GM12878 (cell line): Measurements from ENCODE around the gene TLX2. TPM values are rescaled to one million over a fixed set of nuclear protein-coding genes. Genes with fewer than 3 reads are reported as not detected.

Experiments
- CEBPB ChIP-seq, 2 experiments: fragments of 150-350 bp in 1 of 2; IDR thresholded peaks; 2 replicates each; pipeline ENCODE4 v1.6.1; 2012 to 2014; ENCODE audit warnings: low read depth in 2 of 2, low read length in 2 of 2, borderline replicate concordance in 1 of 2, inconsistent platforms in 1 of 2
- CREB1 ChIP-seq: IDR thresholded peaks from 2 replicates; pipeline ENCODE4 v1.6.1; 2012; ENCODE audit warnings: low read depth, mild to moderate bottlenecking, inconsistent platforms
- ELK1 ChIP-seq: IDR thresholded peaks from 2 replicates; pipeline ENCODE4 v1.6.1; 2012; ENCODE audit warnings: low read depth, low read length, improper control_type of control experiment
- FOS ChIP-seq: IDR thresholded peaks from 3 replicates; pipeline ENCODE4 v1.6.1; 2011; ENCODE audit warnings: borderline replicate concordance; ENCODE audit not compliant: insufficient read length; ENCODE audit errors: extremely low read depth
- FOXK2 ChIP-seq: fragments of 450-650 bp; IDR thresholded peaks from 2 replicates; pipeline ENCODE4 v1.6.1; 2017; ENCODE audit warnings: mild to moderate bottlenecking, moderate library complexity
- MLLT1 ChIP-seq: fragments of 450-650 bp; IDR thresholded peaks from 2 replicates; pipeline ENCODE4 v1.6.1; 2016; ENCODE audit warnings: mild to moderate bottlenecking
- NFIC ChIP-seq: IDR thresholded peaks from 2 replicates; pipeline ENCODE4 v1.6.1; 2012; ENCODE audit warnings: low read depth, mild to moderate bottlenecking, inconsistent platforms, low read length, moderate library complexity
- NR2F1 ChIP-seq: fragments of 450-650 bp; conservative IDR thresholded peaks from 2 replicates; pipeline ENCODE4 v1.6.1; 2017; ENCODE audit warnings: mild to moderate bottlenecking
- PAX8 ChIP-seq: fragments of 450-650 bp; IDR thresholded peaks from 2 replicates; pipeline ENCODE4 v1.6.1; 2017; ENCODE audit warnings: mild to moderate bottlenecking, moderate library complexity
- POLR2A ChIP-seq: IDR thresholded peaks from 2 replicates; pipeline ENCODE4 v1.6.1; 2011; ENCODE audit warnings: low read depth, mild to moderate bottlenecking, low read length
- RCOR1 ChIP-seq: conservative IDR thresholded peaks from 2 replicates; pipeline ENCODE4 v1.6.1; 2012; ENCODE audit warnings: low read depth, low read length, improper control_type of control experiment
- SMC3 ChIP-seq: IDR thresholded peaks from 2 replicates; pipeline ENCODE4 v1.6.1; 2011; ENCODE audit warnings: low read length, improper control_type of control experiment, borderline replicate concordance
- TBL1XR1 ChIP-seq: IDR thresholded peaks from 2 replicates; pipeline ENCODE4 v1.6.1; 2012; ENCODE audit warnings: low read depth, low read length, improper control_type of control experiment
- USF2 ChIP-seq: IDR thresholded peaks from 2 replicates; pipeline ENCODE4 v1.6.1; 2011; ENCODE audit warnings: low read depth, low read length, improper control_type of control experiment, borderline replicate concordance
- ZSCAN29 ChIP-seq: fragments of 450-650 bp; IDR thresholded peaks from 2 replicates; pipeline ENCODE4 v1.6.1; 2017; ENCODE audit warnings: mild to moderate bottlenecking, moderate library complexity
- polyA plus RNA-seq, 11 experiments: library from polyadenylated mRNA; depleted of rRNA in 4 of 11; unstranded in 6 of 11; stranded (reverse) in 5 of 11; fragments of >200 nt; fragmentation: Nextera tagmentation in 4 of 11; fragmentation: Illumina TruSeq in 1 of 11; extraction: Ambion mirVana in 4 of 11; extraction: Trizol in 1 of 11; gene quantifications; 1 replicate in 1 of 11; 2 replicates in 10 of 11; pipeline versions ENCODE4 v1.2.1 to v1.2.3, GENCODE V29; 2011 to 2016; ENCODE audit warnings: inconsistent platforms in 2 of 11, missing spikeins in 2 of 11, low read depth in 1 of 11
- total RNA-seq, 4 experiments: library from RNA; depleted of rRNA in 3 of 4; stranded (reverse); fragments of >200 nt in 3 of 4; fragmentation: Illumina TruSeq in 1 of 4; extraction: Trizol in 1 of 4; gene quantifications; 2 replicates each; pipeline versions ENCODE4 v1.2.1 to v1.2.3, GENCODE V29; 2013 to 2021
- TF ChIP-seq, protein P1 (sequence below): fragments of 450-650 bp; IDR thresholded peaks from 2 replicates; pipeline ENCODE4 v1.6.1; 2016; ENCODE audit warnings: mild to moderate bottlenecking
- TF ChIP-seq, protein P2 (sequence below): IDR thresholded peaks from 2 replicates; pipeline ENCODE4 v1.6.1; 2011; ENCODE audit warnings: mild to moderate bottlenecking, low read depth, low read length, moderate library complexity; ENCODE audit not compliant: insufficient replicate concordance
- TF ChIP-seq, protein P3 (sequence below): fragments of 450-650 bp; IDR thresholded peaks from 2 replicates; pipeline ENCODE4 v1.6.1; 2017; ENCODE audit warnings: mild to moderate bottlenecking

The TLX2 gene
- total and polyA plus RNA-seq, 10 of the 15 experiments (the other 5 are each of a cell fraction or from before 2014, with no cell fraction given) = 0.06 to 5.5 (median 3.6) TPM; not detected in 1

GRCh38 chr2:74472086-74472944, 41.9 kb upstream of the TLX2 start, which contains the start of gene MRPL53 (continued):
- TF ChIP-seq ELK1 = peak; percentile 95
- TF ChIP-seq SMC3 = no peak
- no peak; the same call in 1 of the 2 replicates for TF ChIP-seq FOXK2
- TF ChIP-seq NFIC = 0 out of 2 replicates have a peak, but pooled peaks have one; percentile 48
- no peak for TF ChIP-seq CEBPB (IDR thresholded peaks at IDR 0.05; ENCODE audit: borderline replicate concordance in 1 of 2, low read depth in 2 of 2, low read length in 2 of 2)
- no peak for TF ChIP-seq PAX8
- no peak for TF ChIP-seq ZSCAN29
- TF ChIP-seq, protein P1, sequence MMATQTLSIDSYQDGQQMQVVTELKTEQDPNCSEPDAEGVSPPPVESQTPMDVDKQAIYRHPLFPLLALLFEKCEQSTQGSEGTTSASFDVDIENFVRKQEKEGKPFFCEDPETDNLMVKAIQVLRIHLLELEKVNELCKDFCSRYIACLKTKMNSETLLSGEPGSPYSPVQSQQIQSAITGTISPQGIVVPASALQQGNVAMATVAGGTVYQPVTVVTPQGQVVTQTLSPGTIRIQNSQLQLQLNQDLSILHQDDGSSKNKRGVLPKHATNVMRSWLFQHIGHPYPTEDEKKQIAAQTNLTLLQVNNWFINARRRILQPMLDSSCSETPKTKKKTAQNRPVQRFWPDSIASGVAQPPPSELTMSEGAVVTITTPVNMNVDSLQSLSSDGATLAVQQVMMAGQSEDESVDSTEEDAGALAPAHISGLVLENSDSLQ = peak; percentile 78
- TF ChIP-seq NR2F1 = peak; percentile 73
- peak; percentile 21; the same call in 1 of the 2 replicates for TF ChIP-seq TBL1XR1
- TF ChIP-seq, protein P2, sequence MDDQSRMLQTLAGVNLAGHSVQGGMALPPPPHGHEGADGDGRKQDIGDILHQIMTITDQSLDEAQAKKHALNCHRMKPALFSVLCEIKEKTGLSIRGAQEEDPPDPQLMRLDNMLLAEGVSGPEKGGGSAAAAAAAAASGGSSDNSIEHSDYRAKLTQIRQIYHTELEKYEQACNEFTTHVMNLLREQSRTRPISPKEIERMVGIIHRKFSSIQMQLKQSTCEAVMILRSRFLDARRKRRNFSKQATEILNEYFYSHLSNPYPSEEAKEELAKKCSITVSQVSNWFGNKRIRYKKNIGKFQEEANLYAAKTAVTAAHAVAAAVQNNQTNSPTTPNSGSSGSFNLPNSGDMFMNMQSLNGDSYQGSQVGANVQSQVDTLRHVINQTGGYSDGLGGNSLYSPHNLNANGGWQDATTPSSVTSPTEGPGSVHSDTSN = peak; percentile 54
- TF ChIP-seq CREB1 = peak; percentile 90
- TF ChIP-seq RCOR1 = no peak
- TF ChIP-seq, protein P3, sequence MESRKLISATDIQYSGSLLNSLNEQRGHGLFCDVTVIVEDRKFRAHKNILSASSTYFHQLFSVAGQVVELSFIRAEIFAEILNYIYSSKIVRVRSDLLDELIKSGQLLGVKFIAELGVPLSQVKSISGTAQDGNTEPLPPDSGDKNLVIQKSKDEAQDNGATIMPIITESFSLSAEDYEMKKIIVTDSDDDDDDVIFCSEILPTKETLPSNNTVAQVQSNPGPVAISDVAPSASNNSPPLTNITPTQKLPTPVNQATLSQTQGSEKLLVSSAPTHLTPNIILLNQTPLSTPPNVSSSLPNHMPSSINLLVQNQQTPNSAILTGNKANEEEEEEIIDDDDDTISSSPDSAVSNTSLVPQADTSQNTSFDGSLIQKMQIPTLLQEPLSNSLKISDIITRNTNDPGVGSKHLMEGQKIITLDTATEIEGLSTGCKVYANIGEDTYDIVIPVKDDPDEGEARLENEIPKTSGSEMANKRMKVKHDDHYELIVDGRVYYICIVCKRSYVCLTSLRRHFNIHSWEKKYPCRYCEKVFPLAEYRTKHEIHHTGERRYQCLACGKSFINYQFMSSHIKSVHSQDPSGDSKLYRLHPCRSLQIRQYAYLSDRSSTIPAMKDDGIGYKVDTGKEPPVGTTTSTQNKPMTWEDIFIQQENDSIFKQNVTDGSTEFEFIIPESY = no peak
- peak; percentile 98 for TF ChIP-seq POLR2A
- no peak for TF ChIP-seq USF2
- TF ChIP-seq FOS = no peak
- peak; percentile 73 for TF ChIP-seq MLLT1
